SKM-1 treated with dmso at 0.1 percent for 144 hours (cell line): ENCODE results near the gene CMIP.
"Not testable (repeated sequence)": the region's sequence is repeated elsewhere in the genome, so short reads cannot be mapped to it uniquely, and the experiment has no call there.

Experiments
- DNase-seq: peaks from one replicate; lab custom pipeline; 2025; ENCODE audit not compliant: unreplicated experiment; lab: John Stamatoyannopoulos, UW

Gene CMIP

GRCh38 chr16:81421126-81421525 lies 23.5 kb upstream of the CMIP start:
- no peak for DNase-seq

DNA sequence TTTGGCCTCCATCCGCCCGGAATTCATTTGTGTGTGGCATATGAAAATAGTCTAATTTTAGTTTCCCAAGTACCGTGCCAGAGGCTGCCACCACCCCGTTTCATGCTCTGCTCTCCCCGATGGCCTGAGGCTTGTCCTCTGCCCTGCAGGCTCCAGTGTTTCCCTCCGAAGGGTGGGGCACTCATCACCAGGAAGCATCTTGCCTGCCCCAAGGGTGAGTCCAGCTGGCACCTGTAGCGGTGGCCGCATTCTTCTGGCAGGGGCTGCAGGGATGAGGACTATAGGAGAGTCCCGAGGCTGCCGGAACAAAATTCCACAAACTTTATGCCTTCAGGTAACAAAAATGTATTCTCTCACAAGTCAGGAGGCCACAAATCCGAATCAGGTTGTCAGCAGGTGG lies 23.1 kb upstream of the CMIP start:
- DNase-seq, result no peak

- DNase-seq, result not testable (repeated sequence)
Observed at GRCh38 chr16:81422153-81422552, 22.5 kb upstream of the CMIP start.

DNA sequence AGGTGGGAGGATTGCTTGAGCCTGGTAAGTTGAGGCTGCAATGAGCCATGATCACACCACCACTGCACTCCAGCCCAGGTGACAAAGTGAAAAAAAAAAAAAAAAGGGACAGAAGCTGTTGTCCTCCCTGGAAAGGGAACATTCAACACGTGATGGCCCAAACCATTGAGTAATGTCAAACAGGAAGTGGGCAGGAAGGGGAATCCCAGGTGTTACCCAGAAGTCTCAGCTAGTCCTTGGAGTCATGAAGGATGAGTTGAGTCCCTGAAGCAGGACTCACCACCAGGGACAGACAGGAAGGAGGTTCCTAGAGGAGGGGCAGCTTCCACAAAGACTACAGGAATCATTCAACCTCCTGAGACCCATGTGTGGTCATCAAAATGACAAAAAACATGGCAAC lies 19.8 kb upstream of the CMIP start:
- no peak for DNase-seq

DNA sequence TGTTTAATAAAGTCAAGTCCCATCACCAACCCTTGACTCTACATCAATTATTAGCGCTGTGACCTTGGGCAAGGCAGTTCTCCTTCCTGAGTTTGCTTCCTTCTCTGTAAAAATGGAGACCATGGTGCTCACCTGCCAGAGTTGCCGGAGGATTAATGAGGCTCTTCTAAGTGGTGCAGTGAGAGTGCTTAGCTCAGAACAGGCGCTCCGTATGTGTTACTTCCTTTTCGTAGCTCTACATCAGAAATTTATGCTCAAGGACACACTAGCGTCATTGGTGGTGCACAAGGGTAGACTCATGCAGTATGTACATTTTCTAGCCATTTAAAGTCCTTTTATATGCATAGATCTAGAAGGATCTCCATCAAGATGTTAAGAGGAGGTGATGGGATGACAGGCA lies 17.4 kb upstream of the CMIP start:
- no peak for DNase-seq

- peak; percentile 22 for DNase-seq
Observed at GRCh38 chr16:81429045-81429521, 15.5 kb upstream of the CMIP start.

GRCh38 chr16:81431554-81432353 lies 12.9 kb upstream of the CMIP start:
- no peak for DNase-seq

DNA sequence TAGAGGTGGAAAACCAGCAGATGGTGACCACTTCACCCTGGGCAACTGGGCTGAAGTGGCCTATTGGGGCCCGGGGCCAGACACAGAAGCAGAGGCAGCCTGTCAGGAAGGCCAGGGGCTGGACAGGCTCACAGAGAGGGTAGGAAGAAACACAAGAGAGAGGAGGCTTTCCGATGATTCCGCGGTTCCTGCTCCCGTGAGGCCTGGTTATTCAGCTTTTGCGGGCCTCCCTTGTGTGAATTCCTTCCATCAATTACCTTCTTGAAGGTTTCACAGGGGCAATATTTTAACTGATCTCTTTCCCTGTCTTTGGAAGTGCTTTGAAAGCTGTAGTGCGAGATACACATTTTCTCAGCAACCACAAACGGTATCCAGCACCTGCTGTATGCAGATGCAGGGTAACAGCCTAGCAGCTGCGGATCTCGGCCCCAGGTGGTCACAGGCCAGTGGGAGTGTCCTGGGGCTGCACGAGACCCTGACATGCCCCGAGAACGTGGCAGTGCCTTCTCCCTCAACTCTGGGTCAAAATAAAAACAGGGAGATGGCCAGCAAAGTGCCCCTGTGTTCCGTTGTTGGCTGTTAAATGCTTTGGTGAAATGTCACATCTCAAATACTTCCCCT lies 11.6 kb upstream of the CMIP start:
- DNase-seq, result no peak

DNA sequence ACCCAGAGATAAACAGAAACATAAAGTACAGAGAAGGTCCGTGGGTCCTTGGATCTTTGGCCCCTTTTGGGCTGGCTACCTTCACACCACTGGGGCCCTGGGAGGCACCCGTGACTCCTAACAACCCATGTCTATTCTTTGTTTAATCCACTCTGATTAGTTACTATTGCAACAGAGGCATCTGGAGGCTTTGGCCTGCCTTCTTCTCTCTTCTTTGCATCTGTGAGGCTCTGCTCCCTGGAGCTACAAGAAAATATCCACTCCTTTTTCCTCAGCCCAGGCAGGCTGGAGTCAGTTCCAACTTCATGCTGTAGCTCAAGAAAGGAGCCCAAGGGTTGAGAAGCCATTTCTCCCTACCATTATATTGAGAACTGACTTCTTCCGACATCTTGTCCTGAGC lies 9.5 kb upstream of the CMIP start:
- no peak for DNase-seq

DNA sequence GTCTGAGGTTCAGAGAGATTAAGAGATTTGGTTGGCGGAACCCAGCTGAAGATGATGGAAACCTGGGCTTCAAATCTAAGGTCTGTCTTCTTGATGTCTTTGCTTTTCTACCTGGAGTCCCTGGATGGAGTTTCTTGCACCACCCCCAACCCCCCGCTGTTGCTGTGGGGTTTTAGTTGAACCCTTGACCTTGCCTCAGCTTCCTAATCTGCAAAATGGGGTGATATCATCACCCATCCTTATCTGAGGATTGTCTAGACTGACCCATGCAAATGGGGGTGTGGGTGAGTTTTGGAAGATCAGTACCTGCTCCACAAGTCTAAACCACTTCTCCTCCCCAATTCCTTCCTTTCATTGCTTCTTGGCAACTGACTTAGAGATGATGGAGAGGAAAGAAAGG lies 9.0 kb upstream of the CMIP start:
- DNase-seq, result no peak

- no peak for DNase-seq
Observed at GRCh38 chr16:81436386-81436785, 8.2 kb upstream of the CMIP start.

DNA sequence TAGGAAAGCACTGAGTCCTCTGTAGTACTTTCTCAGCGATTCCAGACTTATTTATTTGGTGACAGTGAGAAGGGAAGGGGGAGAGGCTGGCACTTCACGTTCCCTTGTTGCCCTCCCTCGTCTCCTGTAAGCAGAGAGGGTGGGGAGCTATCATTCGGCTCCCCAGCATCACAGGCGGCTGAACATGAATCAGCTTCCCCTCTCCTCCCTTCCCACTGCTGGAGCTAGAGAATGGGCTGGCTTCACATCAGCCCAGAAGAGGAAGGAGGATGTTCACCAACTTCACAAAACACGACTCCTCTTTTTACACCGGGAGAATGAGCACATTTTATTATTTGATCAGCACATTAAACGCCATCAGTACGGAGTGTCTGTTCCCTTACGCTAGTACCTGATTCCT lies 6.7 kb upstream of the CMIP start:
- no peak for DNase-seq

- no peak for DNase-seq
Observed at GRCh38 chr16:81440888-81441761, 3.5 kb upstream of the CMIP start.

DNA sequence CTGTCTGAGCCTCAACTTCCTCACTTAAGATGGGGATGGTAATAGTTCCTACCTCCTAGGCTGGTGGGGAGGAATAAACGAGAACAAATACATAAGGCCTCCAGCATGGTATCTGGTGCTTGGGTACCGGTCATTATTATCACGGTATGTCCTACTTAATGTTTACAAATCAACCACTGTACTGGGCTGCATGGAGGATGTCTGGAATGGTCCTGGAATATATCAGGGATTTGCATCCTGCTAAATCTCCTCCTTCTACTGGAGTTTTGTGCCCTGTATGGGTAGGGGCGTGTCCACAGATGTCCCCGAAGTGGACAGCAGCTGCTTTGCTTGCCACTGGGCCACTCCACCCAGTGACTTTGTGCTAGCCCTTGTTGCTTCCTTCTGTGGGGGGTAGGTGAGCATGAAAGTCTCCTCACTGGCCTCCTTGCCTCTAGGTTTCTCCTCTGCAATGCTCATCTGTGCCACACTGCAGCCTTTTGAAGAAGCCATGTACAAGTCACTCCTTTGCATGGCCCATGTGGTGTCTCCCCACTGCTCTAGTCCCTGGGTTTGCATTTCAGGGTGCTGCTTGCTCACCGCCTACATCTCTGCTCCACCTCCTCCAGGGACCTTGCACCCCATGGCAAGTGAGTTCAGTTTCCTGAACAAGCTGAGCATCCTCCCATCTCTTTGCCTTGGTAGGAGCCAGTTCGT lies 2.2 kb upstream of the CMIP start:
- DNase-seq, result no peak

DNA sequence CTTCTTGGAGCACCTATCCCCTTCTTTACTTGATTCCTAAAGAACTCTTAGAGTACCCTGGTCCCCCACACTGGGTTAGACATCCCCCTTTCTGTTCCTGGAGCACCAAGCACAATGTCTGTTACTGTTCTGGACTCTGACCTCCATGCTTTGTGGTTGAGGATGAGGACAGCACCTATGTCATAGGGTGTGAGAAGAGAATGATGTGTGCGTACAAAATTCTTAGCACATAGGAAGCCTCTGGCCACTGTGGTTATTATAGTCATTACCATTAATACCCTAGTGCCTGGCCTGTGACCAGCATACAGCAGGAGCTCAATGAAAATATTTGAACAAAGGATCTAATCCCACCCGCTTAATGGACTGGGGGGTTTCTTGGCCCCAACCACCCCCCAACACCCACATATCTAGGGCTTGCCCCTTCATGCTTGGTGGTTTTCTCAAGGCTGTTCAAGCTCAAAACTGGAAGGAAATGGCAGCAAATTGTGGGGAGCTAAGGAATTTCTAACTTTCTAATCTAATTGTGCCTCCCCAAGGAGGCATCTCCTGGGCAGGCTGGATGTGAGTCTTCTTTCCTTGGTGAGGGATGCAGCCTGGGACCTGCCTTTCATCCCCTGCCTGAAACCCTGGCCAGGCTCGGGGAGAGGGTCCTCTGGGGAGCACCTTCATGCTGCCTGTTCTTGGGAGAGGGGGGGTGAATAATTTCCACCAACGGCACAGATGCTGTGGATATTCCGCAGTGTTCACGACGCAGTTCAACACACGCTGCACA lies 1.5 kb upstream of the CMIP start:
- DNase-seq, result no peak

GRCh38 chr16:81443688-81444447 lies 740 bp upstream of the CMIP start:
- no peak for DNase-seq

GRCh38 chr16:81445143-81445961 lies 744 bp downstream of the CMIP start:
- DNase-seq, result no peak

GRCh38 chr16:81445966-81446906 lies 1.6 kb downstream of the CMIP start:
- DNase-seq, result peak; percentile 93
